NCI-H1092 treated with DMSO at 0.1 percent for 48 hours (cell line): Measurements from ENCODE around the gene CERS6.
"Not testable (repeated sequence)": the region's sequence is repeated elsewhere in the genome, so short reads cannot be mapped to it uniquely, and the experiment has no call there.

Source experiments
- DNase-seq: peaks from one replicate; lab custom pipeline; 2025; lab: John Stamatoyannopoulos, UW

CERS6 gene

DNA sequence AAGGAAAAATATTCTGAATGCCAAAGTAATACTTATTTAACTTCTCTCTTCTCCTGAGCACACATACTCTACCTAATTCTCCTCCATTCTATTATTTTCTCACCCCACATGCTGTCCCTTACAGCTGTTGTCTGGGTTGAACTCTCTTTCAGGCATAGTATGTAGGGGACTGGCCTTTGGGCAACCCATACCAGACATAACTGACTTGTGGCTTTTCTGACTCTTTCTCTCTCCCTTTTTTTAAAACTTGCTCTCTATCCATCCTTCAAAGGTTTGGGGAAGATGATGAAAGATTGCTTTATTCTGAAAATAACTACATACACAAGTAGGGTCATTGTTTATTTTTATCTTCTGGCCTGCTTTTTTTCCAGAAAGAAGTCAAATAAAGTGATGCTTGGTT lies 276.4 kb downstream of the CERS6 start:
- no peak for DNase-seq

DNA sequence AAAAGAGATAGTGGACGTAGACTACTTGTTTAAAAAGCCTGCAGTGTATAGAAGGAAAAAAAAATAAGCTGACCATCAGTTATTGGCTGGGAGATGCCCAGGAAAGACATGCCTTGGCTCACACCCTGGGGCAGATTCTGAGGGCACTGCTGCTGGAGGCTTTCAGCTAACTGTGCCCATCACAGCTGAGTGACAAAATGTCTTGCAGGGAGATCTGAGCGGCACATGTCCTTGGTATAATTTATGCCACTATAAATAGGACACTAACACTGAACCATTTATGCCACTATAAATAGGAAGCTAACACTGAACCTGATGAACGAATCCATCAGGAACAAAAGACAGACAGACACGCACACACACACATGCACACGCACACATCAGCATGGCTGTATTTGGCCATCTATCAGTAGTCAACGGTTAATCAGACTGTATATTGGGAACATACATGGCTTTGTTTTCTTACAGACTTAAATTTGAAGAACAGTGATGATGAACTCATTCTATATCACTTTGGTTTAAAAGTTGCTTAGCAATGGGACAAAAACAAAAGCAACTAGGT lies 278.2 kb downstream of the CERS6 start:
- DNase-seq, result no peak

DNA sequence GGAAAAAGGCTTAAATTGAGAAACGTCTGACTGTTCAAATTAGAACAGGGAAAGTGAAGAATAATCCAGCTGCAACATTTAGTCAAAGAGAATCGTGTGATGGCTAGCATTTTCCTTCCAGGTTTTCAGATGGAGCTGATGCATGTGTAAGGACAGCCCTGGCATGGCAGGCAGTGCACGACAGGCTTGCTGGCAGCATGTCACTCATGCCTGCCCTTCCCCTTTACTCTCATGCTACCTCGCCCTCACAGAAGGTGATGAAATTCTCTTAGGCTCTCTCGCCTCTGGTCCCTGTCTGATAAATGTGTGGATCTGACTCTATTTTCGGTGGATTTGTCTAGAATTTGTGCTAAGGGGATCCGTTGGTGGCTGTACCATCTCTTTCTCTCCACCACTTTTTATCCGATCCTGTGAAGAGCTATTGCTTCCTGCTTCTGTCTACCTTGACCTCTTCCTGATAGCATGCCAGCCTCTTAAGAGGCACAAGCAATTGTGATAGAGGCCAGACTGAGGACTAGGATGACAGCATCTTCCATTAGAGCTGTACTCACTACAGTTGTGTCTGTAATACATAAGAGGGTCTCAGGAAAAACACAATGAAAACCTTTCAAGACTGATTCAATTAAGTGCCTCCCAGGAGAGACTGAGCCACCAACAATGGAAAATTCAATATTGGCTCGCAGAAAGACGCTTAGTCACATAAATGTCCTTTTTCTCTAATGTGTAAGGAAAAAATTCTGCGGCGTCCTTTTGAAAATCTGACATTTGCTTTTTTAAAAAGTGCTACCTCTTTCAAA lies 280.8 kb downstream of the CERS6 start:
- DNase-seq, result no peak

DNA sequence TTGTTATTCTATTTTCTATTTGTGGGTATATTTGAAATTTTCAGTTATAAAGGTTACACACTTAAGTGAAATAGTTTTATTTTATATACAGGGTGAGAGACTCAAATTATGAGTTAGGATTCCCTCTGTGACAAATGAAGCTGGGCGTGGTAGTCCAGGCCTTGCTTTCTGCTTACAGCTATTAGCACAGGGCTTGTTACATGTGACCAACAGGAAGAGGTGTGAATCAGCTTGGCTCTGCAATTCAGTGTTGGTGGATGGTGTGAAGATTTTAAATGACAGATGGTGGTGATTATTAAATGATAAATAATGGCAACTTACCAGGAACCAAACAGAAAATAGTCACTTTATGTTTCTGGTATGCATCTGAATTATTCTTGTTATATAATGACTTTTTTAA lies 282.0 kb downstream of the CERS6 start:
- no peak for DNase-seq

- no peak for DNase-seq
These were observed 284.3 kb downstream of the CERS6 start for GRCh38 chr2:168740360-168740759.

- no peak for DNase-seq
These were observed 284.7 kb downstream of the CERS6 start for GRCh38 chr2:168740788-168741187.

DNA sequence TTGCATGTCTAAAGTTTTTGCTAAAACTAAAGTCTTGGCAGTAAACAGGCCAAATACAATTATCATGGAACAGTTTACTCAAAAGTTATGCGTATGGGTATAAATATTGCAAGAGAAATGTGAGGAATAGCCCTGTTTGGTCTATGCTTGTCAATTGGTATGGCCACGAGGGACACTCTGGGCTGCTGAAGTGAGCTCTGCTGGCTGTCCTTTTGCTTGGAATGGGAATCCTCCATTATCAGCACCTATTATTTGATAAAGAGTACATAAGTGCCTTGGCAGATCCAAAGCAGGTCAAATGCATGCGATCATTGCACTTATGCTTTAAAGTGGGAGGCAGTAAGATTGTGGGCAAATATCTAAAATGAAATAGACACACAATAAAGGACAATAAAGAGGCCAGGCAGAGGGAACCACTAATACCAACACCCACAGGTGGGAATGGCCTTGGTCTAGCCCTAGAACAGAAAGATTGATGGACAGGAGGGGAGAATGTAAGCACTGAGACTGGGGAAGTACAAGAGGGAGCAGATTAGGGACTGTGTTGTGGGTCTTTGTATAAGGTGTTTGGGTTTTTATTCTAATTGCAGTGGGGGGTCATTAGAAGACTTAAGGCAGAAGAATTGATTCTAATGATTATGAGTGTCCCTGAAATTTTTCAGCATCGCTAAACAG lies 286.3 kb downstream of the CERS6 start:
- DNase-seq, result peak; percentile 32

- DNase-seq, result no peak
These were observed 288.8 kb downstream of the CERS6 start for GRCh38 chr2:168744844-168745243.

GRCh38 chr2:168748461-168748860 lies 292.4 kb downstream of the CERS6 start:
- DNase-seq, result peak; percentile 46

GRCh38 chr2:168749297-168749696 lies 293.2 kb downstream of the CERS6 start:
- DNase-seq, result no peak

GRCh38 chr2:168751104-168751740 lies 295.1 kb downstream of the CERS6 start:
- no peak for DNase-seq

- no peak for DNase-seq
These were observed 296.3 kb downstream of the CERS6 start for GRCh38 chr2:168752361-168752760.

DNA sequence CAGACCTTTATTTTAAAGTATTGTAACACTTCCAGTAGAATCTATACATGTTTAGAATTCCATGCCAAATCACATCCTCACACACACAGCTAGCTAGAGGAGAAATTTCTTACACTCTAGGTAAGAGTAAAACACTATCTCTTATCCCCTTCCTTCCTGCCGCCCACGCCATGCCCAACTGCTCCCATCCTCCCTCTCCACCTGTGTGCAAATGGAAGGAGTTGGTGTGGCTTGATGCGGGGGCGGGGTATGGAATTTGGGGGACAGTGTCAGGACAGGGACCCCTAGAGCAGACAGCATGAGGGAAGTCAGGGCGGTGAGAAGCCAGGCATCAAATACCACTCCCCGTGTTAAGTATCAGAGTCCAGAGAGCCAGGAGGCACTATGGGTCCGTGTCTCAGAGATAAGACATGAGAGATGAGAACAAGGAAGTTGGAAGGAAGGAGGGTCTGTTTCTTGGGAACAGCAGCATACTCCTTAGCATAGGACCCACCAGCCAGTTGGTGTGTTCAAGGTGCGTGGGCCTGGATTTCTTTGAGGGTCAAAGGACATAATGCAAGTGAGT lies 297.8 kb downstream of the CERS6 start:
- DNase-seq, result no peak

DNA sequence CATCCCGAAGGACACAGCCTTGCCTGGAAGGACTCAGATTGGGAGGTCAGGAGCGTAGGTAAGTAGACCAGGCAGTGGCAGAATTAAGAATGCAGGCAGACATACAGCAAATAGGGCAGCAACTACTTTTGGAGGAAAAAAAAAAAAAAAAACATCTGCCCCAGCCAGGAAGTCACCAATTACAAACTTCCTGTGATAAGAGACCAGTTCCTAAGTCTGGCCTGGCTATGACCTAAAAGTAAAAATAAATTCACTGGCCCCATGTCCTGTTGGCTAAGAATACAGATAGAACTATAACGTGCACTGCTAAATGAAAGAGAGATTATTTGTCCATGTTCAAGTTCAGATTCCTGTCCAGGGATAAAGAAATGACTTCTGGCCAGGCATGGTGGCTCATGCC lies 301.2 kb downstream of the CERS6 start:
- no peak for DNase-seq

DNA sequence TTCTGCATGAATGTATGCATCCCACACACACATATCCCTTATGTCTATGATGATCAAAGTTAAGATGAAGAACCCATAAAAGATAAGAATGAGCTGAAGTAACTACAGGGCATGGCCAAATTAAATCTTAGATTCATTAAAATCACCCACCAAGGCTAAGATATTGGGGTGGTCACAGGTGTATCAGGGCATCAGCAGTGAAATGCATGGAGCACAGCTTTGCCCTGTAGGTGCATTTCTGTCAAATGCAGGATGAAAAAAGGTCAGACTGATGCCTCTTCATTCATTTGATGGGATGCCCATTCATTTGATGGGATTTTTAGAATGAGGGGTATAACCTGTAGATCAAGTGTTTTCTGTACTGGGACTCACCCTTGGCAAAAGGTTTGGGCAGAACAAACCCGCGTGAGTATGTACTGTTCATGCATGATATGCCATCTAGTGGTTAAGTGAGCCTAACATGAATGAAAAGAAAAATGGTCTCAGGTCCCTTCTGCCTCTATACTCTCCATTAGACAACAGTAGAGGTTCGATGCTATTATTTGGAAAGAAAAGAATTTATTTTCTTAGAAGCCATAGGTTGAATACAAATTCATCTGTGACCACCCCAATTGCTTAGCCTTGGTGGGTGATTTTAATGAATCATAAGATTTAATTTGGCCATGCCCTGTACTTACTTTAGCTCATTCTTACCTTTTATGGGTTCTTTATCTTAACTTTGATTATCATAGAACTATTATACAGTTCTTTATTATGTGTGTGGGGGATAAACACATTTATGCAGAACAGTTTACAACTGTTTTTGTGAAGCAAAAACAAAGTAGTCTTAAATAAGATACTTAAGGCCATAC lies 303.1 kb downstream of the CERS6 start:
- DNase-seq, result peak; percentile 30

DNA sequence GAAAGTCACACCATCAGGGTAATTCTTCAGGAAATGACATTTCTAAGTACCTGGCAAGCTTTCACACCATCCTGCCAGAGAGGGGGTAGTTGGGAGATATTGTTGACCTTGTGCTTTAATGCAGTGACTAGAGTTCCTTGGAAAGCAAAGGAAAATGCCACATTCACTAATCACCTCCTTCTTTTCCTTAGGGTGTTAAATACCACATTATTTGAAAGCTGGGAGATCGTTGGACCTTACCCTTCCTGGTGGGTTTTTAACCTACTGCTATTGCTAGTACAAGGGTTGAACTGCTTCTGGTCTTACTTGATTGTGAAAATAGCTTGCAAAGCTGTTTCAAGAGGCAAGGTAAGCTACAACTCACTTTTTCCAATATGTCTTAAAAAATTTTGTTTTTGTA lies 309.3 kb downstream of the CERS6 start:
- no peak for DNase-seq

- no peak for DNase-seq
These were observed 310.5 kb downstream of the CERS6 start for GRCh38 chr2:168766600-168766999.

DNA sequence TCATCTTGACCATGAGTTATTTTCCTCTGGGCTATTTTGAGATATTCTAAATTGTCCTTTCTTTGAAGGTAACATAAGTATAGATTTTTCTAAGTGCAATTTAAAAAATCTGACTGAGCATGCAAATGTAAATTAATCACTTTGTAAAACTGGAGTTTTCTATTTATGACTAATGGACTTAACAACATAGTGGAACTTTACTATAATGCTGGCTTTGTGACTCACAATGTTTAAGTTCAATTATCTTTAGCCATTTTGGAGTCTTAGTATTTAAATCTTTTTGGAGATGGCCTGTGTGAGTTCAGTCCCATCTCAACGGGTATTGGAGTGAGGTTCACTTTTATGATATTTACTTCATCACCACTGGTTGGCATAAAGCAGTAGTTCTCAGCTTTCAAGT lies 311.2 kb downstream of the CERS6 start:
- no peak for DNase-seq

- not testable (repeated sequence) for DNase-seq
These were observed 312.3 kb downstream of the CERS6 start for GRCh38 chr2:168768357-168768756.

DNA sequence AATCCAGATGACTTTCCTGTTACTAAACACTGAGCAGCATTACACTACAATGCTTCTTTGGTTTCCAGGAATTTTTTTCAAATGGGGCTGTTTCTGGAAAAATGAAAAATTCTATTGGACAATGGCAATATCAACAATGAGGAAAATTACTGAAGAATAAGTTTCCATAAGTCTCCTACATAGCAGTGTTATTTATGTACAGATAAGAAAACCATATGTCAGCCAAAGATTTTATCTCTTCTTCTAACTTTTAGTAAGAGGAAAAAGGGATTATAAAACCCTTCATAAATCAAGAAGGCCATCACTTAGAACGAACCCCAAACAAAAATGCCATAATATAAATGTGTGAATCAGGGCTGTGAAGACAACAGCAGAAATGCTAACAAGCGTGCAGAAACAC lies 314.7 kb downstream of the CERS6 start:
- no peak for DNase-seq

- DNase-seq, result no peak
These were observed 316.6 kb downstream of the CERS6 start for GRCh38 chr2:168772704-168773103.

- no peak for DNase-seq
These were observed 317.1 kb downstream of the CERS6 start for GRCh38 chr2:168773128-168773527.
